HG02885 (cell line): ENCODE results near the gene MED8.
"Not testable (repeated sequence)": the region's sequence is repeated elsewhere in the genome, so short reads cannot be mapped to it uniquely, and the experiment has no call there.

ENCODE experiments used
- ATAC-seq: cut with Tn5 transposase; IDR thresholded peaks from one replicate; pipeline ENCODE4 v1.9.1; 2021; ENCODE audit warnings: mild to moderate bottlenecking; ENCODE audit not compliant: unreplicated experiment, poor library complexity

Gene MED8

GRCh38 chr1:43387976-43388599 lies 1.5 kb downstream of the MED8 start:
- ATAC-seq = no peak

GRCh38 chr1:43386676-43387075 lies 2.9 kb downstream of the MED8 start:
- ATAC-seq = no peak

GRCh38 chr1:43383449-43383848 lies 6.2 kb downstream of the MED8 start:
- ATAC-seq = no peak

- ATAC-seq = no peak
Measured at GRCh38 chr1:43382027-43382779, 7.4 kb downstream of the MED8 start.

GRCh38 chr1:43381612-43382011 lies 8.0 kb downstream of the MED8 start:
- ATAC-seq = no peak

- no peak for ATAC-seq
Measured at GRCh38 chr1:43379476-43379875, 10.1 kb downstream of the MED8 start.

GRCh38 chr1:43377831-43378230 lies 11.8 kb downstream of the MED8 start:
- ATAC-seq = no peak

- ATAC-seq = no peak
Measured at GRCh38 chr1:43376723-43377235, 12.8 kb downstream of the MED8 start.

GRCh38 chr1:43373066-43373940 lies 16.3 kb downstream of the MED8 start:
- no peak for ATAC-seq

- no peak for ATAC-seq
Measured at GRCh38 chr1:43372172-43372571, 17.4 kb downstream of the MED8 start.

- no peak for ATAC-seq
Measured at GRCh38 chr1:43370564-43370963, 19.0 kb downstream of the MED8 start.

GRCh38 chr1:43369779-43370178 lies 19.8 kb downstream of the MED8 start:
- ATAC-seq = not testable (repeated sequence)

- ATAC-seq = no peak
Measured at GRCh38 chr1:43368646-43369020, 21.0 kb downstream of the MED8 start.

- peak; percentile 80 for ATAC-seq
Measured at GRCh38 chr1:43367904-43368645, 21.5 kb downstream of the MED8 start, which contains the start of gene ELOVL1. ELOVL1 (minus strand) TSS chr1:43368011; CDS start chr1:43365609, 2,402 bp downstream.

- peak; percentile 47 for ATAC-seq
Measured at GRCh38 chr1:43367026-43367903, 22.3 kb downstream of the MED8 start.

- ATAC-seq = no peak
Measured at GRCh38 chr1:43366601-43367025, 23.0 kb downstream of the MED8 start.

GRCh38 chr1:43366179-43366578 lies 23.4 kb downstream of the MED8 start:
- no peak for ATAC-seq

GRCh38 chr1:43365678-43366077 lies 23.9 kb downstream of the MED8 start:
- ATAC-seq = no peak

- ATAC-seq = no peak
Measured at GRCh38 chr1:43363935-43364525, 25.6 kb downstream of the MED8 start.
